Thyroid gland (tissue), 4 donors: Measurements from ENCODE around the gene PHLPP1. TPM values are rescaled to one million over a fixed set of nuclear protein-coding genes. Genes with fewer than 3 reads are reported as not detected.

Experiments
- DNase-seq, 2 donors: peaks; one replicate each; pipeline ENCODE4 v3.0.0-alpha.2; 2019
- H3K27ac ChIP-seq, 3 donors: fragments of 200-600 bp; sonication (generic); 1 replicate in 2 of 3; 2 replicates in 1 of 3; pipeline ENCODE4 v1.5.1; 2016 to 2019; ENCODE audit warnings: mild to moderate bottlenecking in 1 of 3, moderate library complexity in 1 of 3
- H3K27me3 ChIP-seq: fragments of 200-600 bp; sonication (generic); one replicate; pipeline ENCODE4 v1.5.1; 2019
- H3K36me3 ChIP-seq, 2 donors: fragments of 200-600 bp; sonication (generic); one replicate each; pipeline ENCODE4 v1.5.1; 2016 to 2019
- H3K4me1 ChIP-seq, 2 donors: fragments of 200-600 bp; sonication (generic); one replicate each; pipeline ENCODE4 v1.5.1; 2017 to 2019
- H3K4me3 ChIP-seq, 3 donors: fragments of 200-600 bp; sonication (generic); replicated peaks in 1 of 3; 1 replicate in 2 of 3; 2 replicates in 1 of 3; pipeline ENCODE4 v1.5.1; 2016; ENCODE audit warnings: mild to moderate bottlenecking in 1 of 3
- H3K9me3 ChIP-seq: fragments of 200-600 bp; sonication (generic); one replicate; pipeline ENCODE4 v1.5.1; 2017
- POLR2A ChIP-seq, 2 donors: fragments of 450-650 bp; IDR thresholded peaks; one replicate each; pipeline ENCODE4 v1.6.1; 2017; ENCODE audit warnings: antibody characterized with exemption in 2 of 2, mild to moderate bottlenecking in 2 of 2, moderate library complexity in 1 of 2
- WGBS, 2 donors: methylation state at CpG; one replicate each; pipeline ENCODE4 v1.1.5; 2017; 5-methylcytosine and 5-hydroxymethylcytosine counted together
- intact Hi-C: fragments of 100-400 bp; cut with DNase I; formaldehyde crosslinking; loops from one replicate; pipeline ENCODE4 v1.15.1; 2023
- total RNA-seq, 4 donors: library from RNA; depleted of rRNA; stranded (reverse); fragments of >200 nt; gene quantifications; one replicate each; pipeline ENCODE4 v1.2.3, GENCODE V29; 2016
- TF ChIP-seq, protein P1 (sequence below), 6 experiments: fragments of 200-600 bp in 3 of 6; fragments of 450-650 bp in 3 of 6; sonication (generic) in 3 of 6; IDR thresholded peaks; one replicate each; pipeline ENCODE4 v1.5.1; 2016 to 2019; ENCODE audit warnings: antibody characterized with exemption in 6 of 6, mild to moderate bottlenecking in 2 of 6, inconsistent platforms in 1 of 6, moderate library complexity in 1 of 6

PHLPP1 gene
- total RNA-seq, 4 donors from 2014 or later, result 14.6 to 22.7 (median 20.4) TPM

DNA sequence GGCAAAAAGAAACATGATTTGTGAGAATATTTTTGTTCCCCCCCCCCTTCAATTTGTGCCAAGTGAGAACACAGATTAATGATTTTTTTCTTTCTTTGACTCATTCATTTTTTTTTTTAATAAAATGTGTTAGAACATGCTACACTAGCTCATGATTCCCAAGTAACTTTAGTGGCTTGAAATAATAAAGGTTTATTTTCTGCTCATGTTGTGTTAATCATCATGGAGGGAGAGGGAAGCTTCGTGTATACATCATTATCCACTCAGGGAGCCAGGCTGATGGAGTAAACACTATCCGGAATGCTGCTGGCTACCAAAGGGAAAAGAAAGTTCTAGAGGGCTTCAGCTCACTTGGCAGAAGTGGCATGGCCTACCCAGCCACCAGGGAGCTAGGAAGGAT is 40.6 kb downstream of the PHLPP1 start:
- WGBS, 2 donors, result 96 to 100% methylated on average over 2 of the region's 2 CpGs
- H3K36me3 ChIP-seq, result no peaks in the 10 kb centered on the region
- no peak for DNase-seq
- TF ChIP-seq POLR2A (IDR thresholded peaks at IDR 0.05), result no peak
- TF ChIP-seq, protein P1, sequence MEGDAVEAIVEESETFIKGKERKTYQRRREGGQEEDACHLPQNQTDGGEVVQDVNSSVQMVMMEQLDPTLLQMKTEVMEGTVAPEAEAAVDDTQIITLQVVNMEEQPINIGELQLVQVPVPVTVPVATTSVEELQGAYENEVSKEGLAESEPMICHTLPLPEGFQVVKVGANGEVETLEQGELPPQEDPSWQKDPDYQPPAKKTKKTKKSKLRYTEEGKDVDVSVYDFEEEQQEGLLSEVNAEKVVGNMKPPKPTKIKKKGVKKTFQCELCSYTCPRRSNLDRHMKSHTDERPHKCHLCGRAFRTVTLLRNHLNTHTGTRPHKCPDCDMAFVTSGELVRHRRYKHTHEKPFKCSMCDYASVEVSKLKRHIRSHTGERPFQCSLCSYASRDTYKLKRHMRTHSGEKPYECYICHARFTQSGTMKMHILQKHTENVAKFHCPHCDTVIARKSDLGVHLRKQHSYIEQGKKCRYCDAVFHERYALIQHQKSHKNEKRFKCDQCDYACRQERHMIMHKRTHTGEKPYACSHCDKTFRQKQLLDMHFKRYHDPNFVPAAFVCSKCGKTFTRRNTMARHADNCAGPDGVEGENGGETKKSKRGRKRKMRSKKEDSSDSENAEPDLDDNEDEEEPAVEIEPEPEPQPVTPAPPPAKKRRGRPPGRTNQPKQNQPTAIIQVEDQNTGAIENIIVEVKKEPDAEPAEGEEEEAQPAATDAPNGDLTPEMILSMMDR (IDR thresholded peaks at IDR 0.05), result no peak
- H3K27ac ChIP-seq, result no peak overlapping the region
- H3K9me3 ChIP-seq, result no peaks in the 10 kb centered on the region
- H3K4me1 ChIP-seq, result peaks cover 33 to 40% of the 10 kb centered on the region in 2 donors
- H3K4me3 ChIP-seq, result no peak overlapping the region
- H3K27me3 ChIP-seq, result no peaks in the 10 kb centered on the region
- intact Hi-C loops, result no loop called here

DNA sequence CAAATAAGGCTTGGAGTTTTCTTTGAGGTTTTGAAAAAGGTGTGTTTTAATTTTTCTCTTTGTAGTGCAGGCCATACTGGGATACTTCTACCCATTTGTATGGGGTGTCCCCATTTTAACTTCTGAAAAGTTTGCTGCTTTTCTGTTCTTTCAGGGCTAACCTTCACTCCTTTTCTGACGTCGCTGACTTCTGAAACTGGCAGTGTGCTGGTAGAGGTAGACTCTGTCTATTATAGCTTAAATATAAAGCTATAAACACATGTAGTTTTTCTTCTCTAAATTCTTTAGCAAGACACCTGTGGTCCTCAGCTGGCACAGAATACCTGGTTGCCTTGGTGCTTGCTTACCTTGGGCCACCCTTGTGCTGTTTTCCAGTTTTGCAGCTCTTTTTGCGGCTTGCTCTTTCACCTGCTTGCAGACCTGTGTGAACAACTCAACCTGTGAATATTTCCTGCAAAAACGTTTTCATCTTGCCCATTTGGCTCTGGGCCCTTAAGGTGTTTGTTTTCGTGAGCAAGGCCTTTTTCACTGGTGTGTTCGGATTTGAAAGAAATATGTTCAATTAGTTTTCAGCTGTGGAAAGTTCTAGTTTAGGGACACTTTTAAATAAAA is 42.2 kb downstream of the PHLPP1 start:
- intact Hi-C loops, result no loop called here

DNA sequence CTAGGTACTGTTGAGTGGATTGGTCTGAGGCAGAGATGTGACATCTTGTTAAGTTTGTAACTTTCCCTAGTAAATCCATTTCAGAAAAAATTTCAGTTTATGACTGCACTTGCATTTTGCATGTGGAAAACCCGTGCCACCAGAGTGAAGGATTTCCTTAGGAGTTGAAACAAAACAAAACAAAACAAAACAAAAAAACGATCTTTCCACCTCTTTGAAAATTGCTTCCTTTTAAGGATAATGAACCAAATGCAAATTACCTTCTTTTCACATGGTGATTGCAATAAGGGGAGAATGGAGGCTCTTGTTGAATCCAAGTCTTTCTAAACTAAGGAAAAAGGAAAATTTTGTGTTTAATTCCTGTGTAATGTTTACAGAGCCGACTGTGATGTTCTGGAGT is 43.2 kb downstream of the PHLPP1 start:
- H3K4me3 ChIP-seq, result no peak overlapping the region
- TF ChIP-seq, protein P1 (IDR thresholded peaks at IDR 0.05), result no peak
- TF ChIP-seq POLR2A (IDR thresholded peaks at IDR 0.05), result no peak
- no peaks in the 10 kb centered on the region for H3K27me3 ChIP-seq
- H3K4me1 ChIP-seq, result peaks cover 9 to 22% of the 10 kb centered on the region in 2 donors
- DNase-seq, result no peak
- H3K27ac ChIP-seq, result no peak overlapping the region
- 57 to 59% methylated on average over 3 of the region's 3 CpGs for WGBS, 2 donors
- intact Hi-C loops, result no loop called here
- no peaks in the 10 kb centered on the region for H3K9me3 ChIP-seq
- H3K36me3 ChIP-seq, result no peaks in the 10 kb centered on the region

More for the DNA sequence above, 42.2 kb downstream of the PHLPP1 start:
- WGBS, 2 donors, result 46 to 53% methylated on average over 6 of the region's 6 CpGs
- Histone ChIP-seq H3K4me1 (peaks cover 18 to 25% of the 10 kb centered on the region in 2 donors), H3K27me3 (no peaks in the 10 kb centered on the region), H3K4me3 (no peak overlapping the region), H3K9me3 (no peaks in the 10 kb centered on the region), H3K27ac (peak overlapping the region in 1 of 3 donors; percentile 25), H3K36me3 (no peaks in the 10 kb centered on the region)
- TF ChIP-seq, protein P1 (IDR thresholded peaks at IDR 0.05), result no peak
- TF ChIP-seq POLR2A (IDR thresholded peaks at IDR 0.05), result no peak
- peak; percentile 26 to 42 for DNase-seq

DNA sequence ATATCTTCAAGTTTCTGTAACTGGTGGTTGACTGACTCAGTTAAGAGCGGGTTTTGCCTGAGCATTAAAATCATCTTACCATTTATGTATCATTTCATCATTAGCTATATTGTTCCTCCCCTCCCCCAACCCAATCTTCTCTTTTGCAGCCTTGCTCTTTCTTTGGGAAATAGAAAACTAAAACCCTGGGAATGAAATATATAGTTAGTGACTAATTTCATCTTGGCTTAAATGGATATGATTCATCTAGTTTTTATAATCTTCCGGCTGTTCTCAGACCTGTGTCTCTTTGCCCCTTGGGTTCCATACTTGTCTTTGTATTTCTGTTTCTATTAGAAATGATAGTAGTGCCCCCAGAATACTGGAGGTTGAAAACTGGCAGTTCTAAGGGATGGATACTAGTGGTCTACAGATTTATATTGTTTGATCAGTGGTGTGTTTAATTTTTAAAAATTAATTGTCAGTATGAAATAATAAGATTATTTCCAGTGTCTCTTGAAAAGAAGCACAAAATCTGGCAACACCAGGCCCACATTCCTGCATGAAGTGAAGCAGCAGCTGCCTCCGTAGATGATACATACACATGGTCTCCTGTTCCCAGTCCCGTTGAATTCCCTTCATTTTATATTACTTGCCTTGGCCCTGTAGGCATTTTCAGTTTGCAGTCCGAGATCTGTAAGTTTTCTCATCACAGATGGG is 44.5 kb downstream of the PHLPP1 start:
- Histone ChIP-seq H3K9me3 (no peaks in the 10 kb centered on the region), H3K4me3 (no peak overlapping the region), H3K36me3 (no peaks in the 10 kb centered on the region), H3K27me3 (no peaks in the 10 kb centered on the region), H3K27ac (no peak overlapping the region), H3K4me1 (peaks cover 6 to 18% of the 10 kb centered on the region in 2 donors)
- intact Hi-C loops, result no loop called here
- 84 to 91% methylated on average over 5 of the region's 5 CpGs for WGBS, 2 donors
- no peak for DNase-seq
- no peak for TF ChIP-seq POLR2A (IDR thresholded peaks at IDR 0.05)
- TF ChIP-seq, protein P1 (IDR thresholded peaks at IDR 0.05), result no peak

DNA sequence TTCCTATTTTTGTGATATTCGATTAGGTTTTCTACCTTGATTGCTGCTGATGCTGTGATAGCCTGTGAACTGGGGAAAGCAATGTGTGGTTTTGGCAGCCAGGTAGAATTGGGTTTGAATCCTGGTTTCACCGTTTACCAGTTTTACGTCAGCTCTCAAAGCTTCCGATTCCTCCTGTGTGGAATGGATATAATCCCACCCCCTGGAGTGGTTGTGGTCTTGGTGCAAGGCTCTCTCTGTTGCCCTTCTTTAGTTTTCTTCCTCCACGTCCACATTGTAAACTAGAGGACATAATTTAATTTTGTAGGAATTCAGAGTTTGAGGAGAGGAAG is 45.0 kb downstream of the PHLPP1 start:
- no peak overlapping the region for H3K4me3 ChIP-seq
- TF ChIP-seq POLR2A (IDR thresholded peaks at IDR 0.05), result no peak
- TF ChIP-seq, protein P1 (IDR thresholded peaks at IDR 0.05), result no peak
- H3K27ac ChIP-seq, result no peak overlapping the region
- H3K9me3 ChIP-seq, result no peaks in the 10 kb centered on the region
- H3K4me1 ChIP-seq, result peaks cover 6 to 18% of the 10 kb centered on the region in 2 donors
- H3K27me3 ChIP-seq, result no peaks in the 10 kb centered on the region
- WGBS, 2 donors, result 82 to 87% methylated on average over 5 of the region's 5 CpGs
- DNase-seq, result no peak
- H3K36me3 ChIP-seq, result no peaks in the 10 kb centered on the region
- intact Hi-C loops, result no loop called here
